NCI-H2081 treated with DMSO at 0.1 percent for 48 hours (cell line): ENCODE results near the gene PATL2.
"Not testable (repeated sequence)": the region's sequence is repeated elsewhere in the genome, so short reads cannot be mapped to it uniquely, and the experiment has no call there.

ENCODE experiments used
- DNase-seq: peaks from one replicate; lab custom pipeline; 2025; lab: John Stamatoyannopoulos, UW

The PATL2 gene

GRCh38 chr15:44647036-44647435 lies 64.1 kb downstream of the PATL2 start:
- no peak for DNase-seq

- DNase-seq, result no peak
These were observed 64.7 kb downstream of the PATL2 start for GRCh38 chr15:44646460-44646859.

GRCh38 chr15:44641651-44642050 lies 69.5 kb downstream of the PATL2 start:
- DNase-seq, result no peak

GRCh38 chr15:44636976-44637375 lies 74.1 kb downstream of the PATL2 start:
- DNase-seq, result no peak

GRCh38 chr15:44633603-44634002 lies 77.5 kb downstream of the PATL2 start:
- DNase-seq, result no peak

- not testable (repeated sequence) for DNase-seq
These were observed 85.8 kb downstream of the PATL2 start for GRCh38 chr15:44625286-44625685.

GRCh38 chr15:44623178-44623577 lies 87.9 kb downstream of the PATL2 start:
- DNase-seq, result no peak

- no peak for DNase-seq
These were observed 91.0 kb downstream of the PATL2 start for GRCh38 chr15:44620081-44620480.

GRCh38 chr15:44616974-44617373 lies 94.1 kb downstream of the PATL2 start:
- DNase-seq, result no peak
